HepG2 (cell line): ENCODE measurements around the gene ETFB. TPM values are rescaled to one million over a fixed set of nuclear protein-coding genes. Genes with fewer than 3 reads are reported as not detected.

Source experiments
- GFI1 ChIP-seq: sonication (generic); formaldehyde crosslinking; IDR thresholded peaks from 2 replicates; pipeline ENCODE4 v1.5.0; 2020; ENCODE audit warnings: missing genetic modification reagents, mild to moderate bottlenecking, borderline replicate concordance
- HOXA7 ChIP-seq: sonication (generic); formaldehyde crosslinking; IDR thresholded peaks from 2 replicates; pipeline ENCODE4 v1.8.1; 2022; ENCODE audit warnings: mild to moderate bottlenecking, missing genetic modification reagents, moderate library complexity
- MAFK ChIP-seq, 2 experiments: IDR thresholded peaks in 1 of 2; conservative IDR thresholded peaks in 1 of 2; 2 replicates each; pipeline ENCODE4 v1.6.1; 2011; ENCODE audit warnings: improper control_type of control experiment in 2 of 2, low read length in 2 of 2
- NCOR1 ChIP-seq: fragments of 200-600 bp; sonication (generic); IDR thresholded peaks from 2 replicates; pipeline ENCODE4 v1.7.0; 2017; ENCODE audit warnings: antibody characterized with exemption, low read length, borderline replicate concordance
- U2AF2 ChIP-seq: fragments of 200-400 bp; formaldehyde crosslinking; IDR thresholded peaks from 2 replicates; pipeline ENCODE4 v1.6.1; 2017; ENCODE audit warnings: low read depth, mild to moderate bottlenecking, low read length
- ZBED4 ChIP-seq: sonication (generic); formaldehyde crosslinking; IDR thresholded peaks from 2 replicates; pipeline ENCODE4 v1.4.0; 2020; ENCODE audit warnings: missing genetic modification reagents, borderline replicate concordance
- ZNF34 ChIP-seq: sonication (generic); formaldehyde crosslinking; IDR thresholded peaks from 2 replicates; pipeline ENCODE4 v1.4.0; 2020; ENCODE audit warnings: mild to moderate bottlenecking, missing genetic modification reagents, borderline replicate concordance
- polyA plus RNA-seq, 8 experiments: library from polyadenylated mRNA; depleted of rRNA in 3 of 8; stranded (reverse) in 7 of 8; unstranded in 1 of 8; fragments of >200 nt; fragmentation: Illumina TruSeq in 4 of 8; extraction: Trizol in 4 of 8; gene quantifications; 2 replicates each; pipeline versions ENCODE4 v1.2.1 to v1.2.3, GENCODE V29; 2011 to 2016; ENCODE audit warnings: low read depth in 4 of 8, missing spikeins in 1 of 8, mixed read lengths in 1 of 8; ENCODE audit not compliant: insufficient read depth in 1 of 8
- total RNA-seq, 5 experiments: library from RNA; depleted of rRNA; stranded (reverse); fragments of >200 nt; fragmentation: Illumina TruSeq; extraction: Trizol; gene quantifications; 2 replicates each; pipeline ENCODE4 v1.2.3, GENCODE V29; 2016; ENCODE audit warnings: low read depth in 1 of 5
- TF ChIP-seq, protein P1 (sequence below): sonication (generic); formaldehyde crosslinking; IDR thresholded peaks from 2 replicates; pipeline ENCODE4 v1.5.0; 2020; ENCODE audit warnings: mild to moderate bottlenecking, missing genetic modification reagents, borderline replicate concordance
- TF ChIP-seq, protein P2 (sequence below): sonication (generic); formaldehyde crosslinking; IDR thresholded peaks from 2 replicates; pipeline ENCODE4; 2020; ENCODE audit warnings: missing genetic modification reagents, mild to moderate bottlenecking, borderline replicate concordance
- TF ChIP-seq, protein P3 (sequence below): sonication (generic); formaldehyde crosslinking; IDR thresholded peaks from 2 replicates; pipeline ENCODE4 v1.4.0; 2020; ENCODE audit warnings: missing genetic modification reagents, borderline replicate concordance
- TF ChIP-seq, protein P4 (sequence below): sonication (generic); formaldehyde crosslinking; conservative IDR thresholded peaks from 2 replicates; pipeline ENCODE4 v1.8.0; 2022; ENCODE audit warnings: missing genetic modification reagents
- TF ChIP-seq, protein P5 (sequence below): sonication (generic); formaldehyde crosslinking; IDR thresholded peaks from 2 replicates; pipeline ENCODE4 v1.5.0; 2020; ENCODE audit warnings: missing genetic modification reagents

The ETFB gene
- total and polyA plus RNA-seq, 2 of the 13 experiments (the other 11 are each of a cell fraction or from before 2014, with no cell fraction given), result 678 to 1,314 TPM

GRCh38 chr19:51387924-51388389 lies 21.8 kb upstream of the ETFB start, which contains the start of gene LIM2 (continued):
- TF ChIP-seq, protein P1, sequence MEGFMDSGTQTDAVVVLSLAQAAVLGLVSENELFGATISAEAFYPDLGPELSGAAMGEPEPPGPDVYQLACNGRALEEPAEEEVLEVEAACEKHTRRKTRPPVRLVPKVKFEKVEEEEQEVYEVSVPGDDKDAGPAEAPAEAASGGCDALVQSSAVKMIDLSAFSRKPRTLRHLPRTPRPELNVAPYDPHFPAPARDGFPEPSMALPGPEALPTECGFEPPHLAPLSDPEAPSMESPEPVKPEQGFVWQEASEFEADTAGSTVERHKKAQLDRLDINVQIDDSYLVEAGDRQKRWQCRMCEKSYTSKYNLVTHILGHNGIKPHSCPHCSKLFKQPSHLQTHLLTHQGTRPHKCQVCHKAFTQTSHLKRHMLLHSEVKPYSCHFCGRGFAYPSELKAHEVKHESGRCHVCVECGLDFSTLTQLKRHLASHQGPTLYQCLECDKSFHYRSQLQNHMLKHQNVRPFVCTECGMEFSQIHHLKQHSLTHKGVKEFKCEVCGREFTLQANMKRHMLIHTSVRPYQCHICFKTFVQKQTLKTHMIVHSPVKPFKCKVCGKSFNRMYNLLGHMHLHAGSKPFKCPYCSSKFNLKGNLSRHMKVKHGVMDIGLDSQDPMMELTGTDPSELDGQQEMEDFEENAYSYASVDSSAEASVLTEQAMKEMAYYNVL (CRISPR knock-in tag), result no peak
- TF ChIP-seq GFI1 (CRISPR knock-in tag), result no peak
- TF ChIP-seq, protein P2, sequence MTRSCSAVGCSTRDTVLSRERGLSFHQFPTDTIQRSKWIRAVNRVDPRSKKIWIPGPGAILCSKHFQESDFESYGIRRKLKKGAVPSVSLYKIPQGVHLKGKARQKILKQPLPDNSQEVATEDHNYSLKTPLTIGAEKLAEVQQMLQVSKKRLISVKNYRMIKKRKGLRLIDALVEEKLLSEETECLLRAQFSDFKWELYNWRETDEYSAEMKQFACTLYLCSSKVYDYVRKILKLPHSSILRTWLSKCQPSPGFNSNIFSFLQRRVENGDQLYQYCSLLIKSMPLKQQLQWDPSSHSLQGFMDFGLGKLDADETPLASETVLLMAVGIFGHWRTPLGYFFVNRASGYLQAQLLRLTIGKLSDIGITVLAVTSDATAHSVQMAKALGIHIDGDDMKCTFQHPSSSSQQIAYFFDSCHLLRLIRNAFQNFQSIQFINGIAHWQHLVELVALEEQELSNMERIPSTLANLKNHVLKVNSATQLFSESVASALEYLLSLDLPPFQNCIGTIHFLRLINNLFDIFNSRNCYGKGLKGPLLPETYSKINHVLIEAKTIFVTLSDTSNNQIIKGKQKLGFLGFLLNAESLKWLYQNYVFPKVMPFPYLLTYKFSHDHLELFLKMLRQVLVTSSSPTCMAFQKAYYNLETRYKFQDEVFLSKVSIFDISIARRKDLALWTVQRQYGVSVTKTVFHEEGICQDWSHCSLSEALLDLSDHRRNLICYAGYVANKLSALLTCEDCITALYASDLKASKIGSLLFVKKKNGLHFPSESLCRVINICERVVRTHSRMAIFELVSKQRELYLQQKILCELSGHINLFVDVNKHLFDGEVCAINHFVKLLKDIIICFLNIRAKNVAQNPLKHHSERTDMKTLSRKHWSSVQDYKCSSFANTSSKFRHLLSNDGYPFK, result no peak; the same call in 1 of the 2 replicates
- TF ChIP-seq, protein P3, sequence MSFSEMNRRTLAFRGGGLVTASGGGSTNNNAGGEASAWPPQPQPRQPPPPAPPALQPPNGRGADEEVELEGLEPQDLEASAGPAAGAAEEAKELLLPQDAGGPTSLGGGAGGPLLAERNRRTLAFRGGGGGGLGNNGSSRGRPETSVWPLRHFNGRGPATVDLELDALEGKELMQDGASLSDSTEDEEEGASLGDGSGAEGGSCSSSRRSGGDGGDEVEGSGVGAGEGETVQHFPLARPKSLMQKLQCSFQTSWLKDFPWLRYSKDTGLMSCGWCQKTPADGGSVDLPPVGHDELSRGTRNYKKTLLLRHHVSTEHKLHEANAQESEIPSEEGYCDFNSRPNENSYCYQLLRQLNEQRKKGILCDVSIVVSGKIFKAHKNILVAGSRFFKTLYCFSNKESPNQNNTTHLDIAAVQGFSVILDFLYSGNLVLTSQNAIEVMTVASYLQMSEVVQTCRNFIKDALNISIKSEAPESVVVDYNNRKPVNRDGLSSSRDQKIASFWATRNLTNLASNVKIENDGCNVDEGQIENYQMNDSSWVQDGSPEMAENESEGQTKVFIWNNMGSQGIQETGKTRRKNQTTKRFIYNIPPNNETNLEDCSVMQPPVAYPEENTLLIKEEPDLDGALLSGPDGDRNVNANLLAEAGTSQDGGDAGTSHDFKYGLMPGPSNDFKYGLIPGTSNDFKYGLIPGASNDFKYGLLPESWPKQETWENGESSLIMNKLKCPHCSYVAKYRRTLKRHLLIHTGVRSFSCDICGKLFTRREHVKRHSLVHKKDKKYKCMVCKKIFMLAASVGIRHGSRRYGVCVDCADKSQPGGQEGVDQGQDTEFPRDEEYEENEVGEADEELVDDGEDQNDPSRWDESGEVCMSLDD, result no peak
- no peak for TF ChIP-seq MAFK (conservative IDR thresholded peaks at IDR 0.05 in 1 of 2, IDR thresholded peaks at IDR 0.05 in 1 of 2; ENCODE audit: low read length in 2 of 2)
- no peak for TF ChIP-seq HOXA7
- TF ChIP-seq, protein P4, sequence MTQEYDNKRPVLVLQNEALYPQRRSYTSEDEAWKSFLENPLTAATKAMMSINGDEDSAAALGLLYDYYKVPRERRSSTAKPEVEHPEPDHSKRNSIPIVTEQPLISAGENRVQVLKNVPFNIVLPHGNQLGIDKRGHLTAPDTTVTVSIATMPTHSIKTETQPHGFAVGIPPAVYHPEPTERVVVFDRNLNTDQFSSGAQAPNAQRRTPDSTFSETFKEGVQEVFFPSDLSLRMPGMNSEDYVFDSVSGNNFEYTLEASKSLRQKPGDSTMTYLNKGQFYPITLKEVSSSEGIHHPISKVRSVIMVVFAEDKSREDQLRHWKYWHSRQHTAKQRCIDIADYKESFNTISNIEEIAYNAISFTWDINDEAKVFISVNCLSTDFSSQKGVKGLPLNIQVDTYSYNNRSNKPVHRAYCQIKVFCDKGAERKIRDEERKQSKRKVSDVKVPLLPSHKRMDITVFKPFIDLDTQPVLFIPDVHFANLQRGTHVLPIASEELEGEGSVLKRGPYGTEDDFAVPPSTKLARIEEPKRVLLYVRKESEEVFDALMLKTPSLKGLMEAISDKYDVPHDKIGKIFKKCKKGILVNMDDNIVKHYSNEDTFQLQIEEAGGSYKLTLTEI, result no peak
- TF ChIP-seq U2AF2, result no peak
- no peak for TF ChIP-seq ZBED4 (CRISPR knock-in tag)
- TF ChIP-seq, protein P5, sequence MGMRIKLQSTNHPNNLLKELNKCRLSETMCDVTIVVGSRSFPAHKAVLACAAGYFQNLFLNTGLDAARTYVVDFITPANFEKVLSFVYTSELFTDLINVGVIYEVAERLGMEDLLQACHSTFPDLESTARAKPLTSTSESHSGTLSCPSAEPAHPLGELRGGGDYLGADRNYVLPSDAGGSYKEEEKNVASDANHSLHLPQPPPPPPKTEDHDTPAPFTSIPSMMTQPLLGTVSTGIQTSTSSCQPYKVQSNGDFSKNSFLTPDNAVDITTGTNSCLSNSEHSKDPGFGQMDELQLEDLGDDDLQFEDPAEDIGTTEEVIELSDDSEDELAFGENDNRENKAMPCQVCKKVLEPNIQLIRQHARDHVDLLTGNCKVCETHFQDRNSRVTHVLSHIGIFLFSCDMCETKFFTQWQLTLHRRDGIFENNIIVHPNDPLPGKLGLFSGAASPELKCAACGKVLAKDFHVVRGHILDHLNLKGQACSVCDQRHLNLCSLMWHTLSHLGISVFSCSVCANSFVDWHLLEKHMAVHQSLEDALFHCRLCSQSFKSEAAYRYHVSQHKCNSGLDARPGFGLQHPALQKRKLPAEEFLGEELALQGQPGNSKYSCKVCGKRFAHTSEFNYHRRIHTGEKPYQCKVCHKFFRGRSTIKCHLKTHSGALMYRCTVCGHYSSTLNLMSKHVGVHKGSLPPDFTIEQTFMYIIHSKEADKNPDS, result no peak
- TF ChIP-seq NCOR1, result no peak
- no peak for TF ChIP-seq ZNF34 (CRISPR knock-in tag)
